ENCODE data around the gene SNAP29. TPM values are rescaled to one million over a fixed set of nuclear protein-coding genes. Genes with fewer than 3 reads are reported as not detected.
A peak's percentile ranks its signal among the peaks of the same experiment; 100 is the strongest.
"Not testable (repeated sequence)": the region's sequence is repeated elsewhere in the genome, so short reads cannot be mapped to it uniquely, and the experiment has no call there.

SNAP29 gene
- total RNA-seq, 1 donor from 2014 or later, result 24.6 TPM

DNA sequence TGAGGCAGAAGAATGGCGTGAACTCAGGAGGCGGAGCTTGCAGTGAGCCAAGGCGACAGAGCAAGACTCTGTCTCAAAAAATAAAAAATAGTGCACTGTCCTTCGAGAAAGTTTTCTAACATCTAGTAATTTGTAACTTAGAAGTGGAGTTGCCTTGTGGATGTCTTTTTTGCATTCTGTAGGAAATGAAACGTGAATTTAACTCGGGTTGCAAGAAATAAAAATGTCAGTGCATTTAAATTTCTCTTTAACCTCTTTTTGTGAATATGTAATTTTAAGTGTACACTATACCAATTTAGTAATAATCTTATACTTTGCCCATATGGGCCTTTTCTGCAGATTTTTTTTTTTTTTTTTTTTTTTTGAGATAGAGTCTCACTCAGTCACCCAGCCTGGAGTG lies 32.2 kb downstream of the SNAP29 start:
- ATAC-seq (no peak), DNase-seq (ENCODE audit: low spot score) (no peak)

DNA sequence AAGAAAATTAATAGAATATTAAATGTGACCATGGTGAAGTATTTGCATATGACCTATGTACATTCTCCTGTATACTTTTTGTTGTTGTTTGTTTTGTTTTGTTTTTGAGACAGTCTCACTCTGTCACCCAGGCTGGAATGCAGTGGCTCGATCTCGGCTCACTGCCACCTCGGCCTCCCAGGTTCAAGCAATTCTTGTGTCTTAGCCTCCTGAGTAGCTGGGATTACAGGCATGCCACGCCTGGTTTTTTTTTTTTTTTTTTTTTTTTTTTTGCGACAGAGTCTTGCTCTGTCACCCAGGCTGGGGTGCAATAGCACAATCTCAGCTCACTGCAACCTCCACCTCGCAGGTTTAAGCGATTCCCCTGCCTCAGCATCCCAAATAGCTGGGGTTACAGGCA lies 38.9 kb downstream of the SNAP29 start:
- not testable (repeated sequence) for ATAC-seq

GRCh38 chr22:20899827-20900423 lies 41.1 kb downstream of the SNAP29 start:
- no peak for DNase-seq (ENCODE audit: low spot score)
- ATAC-seq, result peak; percentile 81

More for the DNA sequence above, 38.9 kb downstream of the SNAP29 start:
- not testable (repeated sequence) for DNase-seq (ENCODE audit: low spot score)

DNA sequence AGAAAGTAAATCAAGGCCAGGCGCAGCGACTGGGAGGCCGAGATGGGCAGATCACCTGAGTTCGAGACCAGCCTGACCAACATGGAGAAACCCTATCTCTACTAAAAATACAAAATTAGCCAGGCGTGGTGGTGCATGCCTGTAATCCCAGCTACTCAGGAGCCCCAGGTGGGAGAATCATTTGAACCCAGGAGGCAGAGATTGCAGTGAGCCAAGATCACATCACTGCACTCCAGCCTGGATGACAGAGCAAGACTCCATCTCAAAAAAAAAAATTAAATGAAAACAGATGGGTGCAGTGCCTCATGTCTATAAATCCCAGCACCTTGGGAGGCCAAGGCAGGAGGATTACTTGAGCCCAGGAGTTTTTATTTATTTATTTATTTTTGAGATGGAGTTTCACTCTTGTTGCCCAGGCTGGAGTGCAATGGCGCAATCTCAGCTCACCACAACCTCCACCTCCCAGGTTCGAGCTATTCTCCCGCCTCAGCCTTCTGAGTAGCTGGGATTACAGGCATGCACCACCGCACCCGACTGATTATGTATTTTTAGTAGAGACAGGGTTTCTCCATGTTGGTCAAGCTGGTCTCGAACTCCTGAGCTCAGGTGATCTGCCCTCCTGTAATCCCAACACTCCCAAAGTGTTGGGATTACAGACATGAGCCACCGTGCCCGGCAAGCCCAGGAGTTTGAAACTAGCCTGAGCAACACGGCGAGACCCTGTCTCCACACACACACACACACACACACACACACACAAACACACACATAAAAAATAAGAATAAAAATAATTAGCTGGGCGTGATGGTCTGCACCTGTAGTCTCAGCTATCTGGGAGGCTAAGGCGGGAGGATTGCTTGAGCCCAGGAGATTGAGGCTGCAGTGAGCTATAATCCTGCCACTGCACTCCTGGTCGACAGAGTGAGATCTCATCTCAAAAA lies 42.6 kb downstream of the SNAP29 start:
- not testable (repeated sequence) for ATAC-seq; DNase-seq (ENCODE audit: low spot score)

- no peak for DNase-seq (ENCODE audit: low spot score)
- ATAC-seq, result no peak
Measured at GRCh38 chr22:20903093-20903492, 44.3 kb downstream of the SNAP29 start.

GRCh38 chr22:20904008-20904979 lies 45.5 kb downstream of the SNAP29 start:
- ATAC-seq, result peak; percentile 85
- DNase-seq (ENCODE audit: low spot score), result peak; percentile 76

GRCh38 chr22:20904980-20905355 lies 46.2 kb downstream of the SNAP29 start:
- ATAC-seq, result peak; percentile 26
- DNase-seq (ENCODE audit: low spot score), result no peak

- ATAC-seq (peak; percentile 55), DNase-seq (ENCODE audit: low spot score) (no peak)
Measured at GRCh38 chr22:20905415-20906386, 46.9 kb downstream of the SNAP29 start.

DNA sequence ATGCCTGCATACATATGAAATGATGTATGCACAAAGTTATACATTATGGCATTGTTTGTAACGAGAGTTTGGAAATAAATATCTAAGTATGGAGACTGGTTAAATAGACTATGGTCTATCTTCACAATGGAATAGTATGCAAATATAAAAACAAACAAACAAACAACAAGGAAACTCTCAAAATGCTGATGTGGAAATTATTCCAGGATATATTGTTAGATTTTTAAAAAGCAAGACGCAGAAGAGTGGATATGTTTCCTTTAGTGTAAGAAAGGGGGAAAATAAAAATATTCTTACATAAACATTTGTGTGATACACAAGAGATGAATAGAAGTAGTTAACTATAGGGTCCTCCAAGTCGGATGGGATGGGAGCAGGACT lies 47.6 kb downstream of the SNAP29 start:
- no peak for ATAC-seq
- DNase-seq (ENCODE audit: low spot score), result no peak

- not testable (repeated sequence) for DNase-seq (ENCODE audit: low spot score); ATAC-seq
Measured at GRCh38 chr22:20908717-20909116, 49.9 kb downstream of the SNAP29 start.

GRCh38 chr22:20909543-20910303 lies 50.9 kb downstream of the SNAP29 start:
- no peak for DNase-seq (ENCODE audit: low spot score)

GRCh38 chr22:20912494-20912893 lies 53.7 kb downstream of the SNAP29 start:
- DNase-seq (ENCODE audit: low spot score) (no peak), ATAC-seq (no peak)

More at GRCh38 chr22:20909543-20910303, 50.9 kb downstream of the SNAP29 start:
- ATAC-seq, result no peak

GRCh38 chr22:20916916-20917810 lies 58.4 kb downstream of the SNAP29 start, which contains the start of gene CRKL:
Gene CRKL (plus strand): TSS chr22:20917407. CDS start chr22:20917935, 528 bp downstream.
- peak; percentile 92 for ATAC-seq

GRCh38 chr22:20918663-20919218 lies 59.9 kb downstream of the SNAP29 start:
- ATAC-seq (no peak), DNase-seq (ENCODE audit: low spot score) (no peak)

More at GRCh38 chr22:20916916-20917810, 58.4 kb downstream of the SNAP29 start, which contains the start of gene CRKL:
- peak; percentile 98 for DNase-seq (ENCODE audit: low spot score)

- ATAC-seq (no peak), DNase-seq (ENCODE audit: low spot score) (no peak)
Measured at GRCh38 chr22:20919718-20920117, 60.9 kb downstream of the SNAP29 start.

DNA sequence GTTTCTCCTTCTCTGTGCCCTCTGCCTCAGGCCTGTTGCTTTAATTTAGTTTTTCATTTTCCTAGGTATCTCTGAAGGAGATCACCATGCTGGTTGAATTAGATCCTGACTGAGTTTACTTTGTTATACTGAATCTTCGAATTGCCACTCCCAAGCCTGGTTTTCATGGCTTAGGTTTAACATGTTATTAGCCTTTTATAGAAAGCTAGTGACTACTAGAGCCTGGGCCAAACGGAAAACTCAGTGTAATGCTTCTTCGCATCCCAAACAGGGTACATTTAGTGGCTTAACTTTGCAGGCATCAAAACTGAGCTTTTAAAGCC lies 62.0 kb downstream of the SNAP29 start:
- no peak for DNase-seq (ENCODE audit: low spot score)
- no peak for ATAC-seq

DNA sequence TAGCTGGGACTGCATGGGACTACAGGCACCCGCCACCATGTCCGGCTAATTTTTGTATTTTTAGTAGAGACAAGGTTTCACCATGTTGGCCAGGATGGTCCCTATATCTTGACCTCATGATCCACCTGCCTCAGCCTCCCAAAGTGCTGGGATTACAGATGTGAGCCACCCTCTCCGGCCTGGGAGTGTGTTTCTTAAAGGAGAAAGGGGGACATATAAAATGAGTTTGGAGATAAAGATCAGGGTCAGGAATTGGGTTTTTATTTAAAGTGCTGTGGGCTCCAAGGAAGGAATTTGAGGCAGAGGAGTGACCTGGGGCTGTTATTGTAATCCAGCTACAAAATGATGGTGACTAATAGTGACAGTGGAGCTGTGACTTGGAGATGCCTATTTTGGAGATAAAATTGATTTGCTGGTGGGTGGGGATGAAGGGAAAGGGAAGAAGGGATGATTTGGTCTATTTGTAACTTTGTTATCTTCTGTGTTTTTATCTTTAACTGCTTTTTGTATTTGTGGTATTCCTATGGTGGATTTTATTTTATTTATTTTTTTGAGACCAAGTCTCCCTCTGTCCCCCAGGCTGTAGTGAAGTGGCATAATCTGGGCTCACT lies 63.4 kb downstream of the SNAP29 start:
- no peak for DNase-seq (ENCODE audit: low spot score)
- no peak for ATAC-seq
